Measurements from ENCODE around the gene MYO1B. TPM values are rescaled to one million over a fixed set of nuclear protein-coding genes. Genes with fewer than 3 reads are reported as not detected.

The MYO1B gene
- total RNA-seq (94.1 TPM), polyA plus RNA-seq (ENCODE audit: insufficient read depth in 1 of 8, insufficient read length in 8 of 8, low replicate concordance in 1 of 8) (10 to 100 TPM; 63.3 to 90.0 (median 75.0) TPM)
- long read RNA-seq, donor 1, full-length matches to known transcripts, result 3 of 3 reads
- long read RNA-seq, donor 1, partial matches to known transcripts, result 0 of 3 reads
- long read RNA-seq, donor 1, other reads (novel, unspliced or antisense), result 0 of 3 reads
- long read RNA-seq, donor 2, result 0 reads
- long read RNA-seq, donor 3, full-length matches to known transcripts, result 13 of 13 reads
- long read RNA-seq, donor 3, partial matches to known transcripts, result 0 of 13 reads
- long read RNA-seq, donor 3, other reads (novel, unspliced or antisense), result 0 of 13 reads
- long read RNA-seq, donor 4, full-length matches to known transcripts, result 6 of 17 reads
- long read RNA-seq, donor 4, partial matches to known transcripts, result 11 of 17 reads
- long read RNA-seq, donor 4, other reads (novel, unspliced or antisense), result 0 of 17 reads
- long read RNA-seq, donor 5, full-length matches to known transcripts, result 8 of 21 reads
- long read RNA-seq, donor 5, partial matches to known transcripts, result 13 of 21 reads
- long read RNA-seq, donor 5, other reads (novel, unspliced or antisense), result 0 of 21 reads
- long read RNA-seq, donor 6, full-length matches to known transcripts, result 12 of 12 reads
- long read RNA-seq, donor 6, partial matches to known transcripts, result 0 of 12 reads
- long read RNA-seq, donor 6, other reads (novel, unspliced or antisense), result 0 of 12 reads
- long read RNA-seq, donor 7, full-length matches to known transcripts, result 3 of 3 reads
- long read RNA-seq, donor 7, partial matches to known transcripts, result 0 of 3 reads
- long read RNA-seq, donor 7, other reads (novel, unspliced or antisense), result 0 of 3 reads
- long read RNA-seq, donor 8, full-length matches to known transcripts, result 9 of 30 reads
- long read RNA-seq, donor 8, partial matches to known transcripts, result 21 of 30 reads
- long read RNA-seq, donor 8, other reads (novel, unspliced or antisense), result 0 of 30 reads
- long read RNA-seq, donor 9, full-length matches to known transcripts, result 5 of 5 reads
- long read RNA-seq, donor 9, partial matches to known transcripts, result 0 of 5 reads
- long read RNA-seq, donor 9, other reads (novel, unspliced or antisense), result 0 of 5 reads
- long read RNA-seq, donor 10, full-length matches to known transcripts, result 10 of 15 reads
- long read RNA-seq, donor 10, partial matches to known transcripts, result 0 of 15 reads
- long read RNA-seq, donor 10, other reads (novel, unspliced or antisense), result 5 of 15 reads
- long read RNA-seq, donor 11, full-length matches to known transcripts, result 8 of 8 reads
- long read RNA-seq, donor 11, partial matches to known transcripts, result 0 of 8 reads
- long read RNA-seq, donor 11, other reads (novel, unspliced or antisense), result 0 of 8 reads

DNA sequence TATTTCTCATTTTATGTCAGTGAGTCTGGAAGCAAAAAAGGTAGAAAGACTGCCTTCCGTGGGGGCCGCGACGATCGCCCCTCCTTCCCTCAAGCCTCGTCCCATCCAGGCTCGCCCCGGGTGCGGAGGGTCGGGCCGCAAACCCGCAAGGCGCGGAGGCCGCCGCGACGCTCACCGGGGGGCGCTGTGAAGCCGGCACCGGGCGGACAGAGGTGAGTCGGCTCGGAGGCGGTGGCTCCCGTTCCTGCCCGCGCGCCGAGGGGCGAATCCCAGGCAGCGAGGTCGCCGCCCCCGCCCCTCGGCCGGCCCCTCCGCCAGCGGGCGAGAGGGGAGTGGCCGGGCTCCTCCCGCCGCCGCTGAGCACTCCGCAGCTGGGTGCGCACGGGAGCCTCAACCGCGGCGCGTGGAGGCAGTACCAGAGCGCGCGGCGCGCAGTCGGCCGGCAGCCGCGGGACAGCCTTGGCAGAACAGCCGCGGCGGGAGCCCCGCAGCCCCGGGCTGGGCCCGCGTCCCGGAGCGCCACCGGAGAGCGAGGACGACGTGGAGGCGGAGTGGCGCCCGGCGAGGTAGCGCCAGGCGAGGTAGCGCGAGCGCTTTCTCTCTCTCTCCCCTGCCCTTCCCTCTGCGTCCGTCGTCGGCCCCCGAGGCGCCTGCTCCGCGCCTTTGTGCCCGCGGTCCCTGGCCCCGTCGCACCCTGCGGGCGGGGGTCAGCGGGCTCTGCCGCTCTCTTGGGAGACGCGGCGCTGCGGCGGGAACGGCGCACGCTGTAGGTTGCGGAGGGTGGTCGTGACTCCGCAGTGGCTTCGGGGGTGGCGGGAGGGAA is at the start of gene MYO1B:
Gene MYO1B (plus strand): TSS at position 359 of the 823 bp plus-strand sequence. CDS start 31,492 bp downstream, outside the sequence.
- DNase-seq, result peak; percentile 89
- no peaks in the 10 kb centered on the region for H3K36me3 ChIP-seq (ENCODE audit: control insufficient read depth, insufficient read depth, low read length)
- H3K4me3 ChIP-seq (ENCODE audit: low read length), result peak within 1 kb of the TSS; percentile 93
- peaks cover 2% of the 10 kb centered on the region for H3K9me3 ChIP-seq (replicated peaks; ENCODE audit: control insufficient read depth, low read depth, low read length)
- WGBS (ENCODE audit: insufficient coverage), result under 1% methylated on average over 87 of the region's 112 CpGs
- peaks cover 31% of the 10 kb centered on the region for H3K4me1 ChIP-seq (ENCODE audit: control insufficient read depth, insufficient read depth, low read length)
- peaks cover 2% of the 10 kb centered on the region for H3K27me3 ChIP-seq (ENCODE audit: control insufficient read depth, insufficient read depth, low read length)
- H3K27ac ChIP-seq (ENCODE audit: low read length), result peak within 1 kb of the TSS; percentile 94

- Histone ChIP-seq H3K9me3 (replicated peaks; ENCODE audit: control insufficient read depth, low read depth, low read length) (no peaks in the 10 kb centered on the region), H3K4me1 (ENCODE audit: control insufficient read depth, insufficient read depth, low read length) (peaks cover 3% of the 10 kb centered on the region)
- peak; percentile 59 for DNase-seq
Observed at GRCh38 chr2:191197096-191197495, 48.1 kb upstream of the MYO1B start.

GRCh38 chr2:191198271-191198670 is 46.9 kb upstream of the MYO1B start:
- Histone ChIP-seq H3K27ac (ENCODE audit: low read length) (no peak overlapping the region), H3K27me3 (ENCODE audit: control insufficient read depth, insufficient read depth, low read length) (no peaks in the 10 kb centered on the region), H3K4me3 (ENCODE audit: low read length) (no peak overlapping the region), H3K36me3 (ENCODE audit: control insufficient read depth, insufficient read depth, low read length) (no peaks in the 10 kb centered on the region), H3K9me3 (replicated peaks; ENCODE audit: control insufficient read depth, low read depth, low read length) (no peaks in the 10 kb centered on the region), H3K4me1 (ENCODE audit: control insufficient read depth, insufficient read depth, low read length) (peaks cover 5% of the 10 kb centered on the region)
- WGBS (ENCODE audit: insufficient coverage), result 91% methylated on average over 3 of the region's 4 CpGs
- no peak for DNase-seq

More at GRCh38 chr2:191197096-191197495, 48.1 kb upstream of the MYO1B start:
- WGBS (ENCODE audit: insufficient coverage), result no CpG with 5 or more reads among the region's 3 CpGs
- no peak overlapping the region for H3K4me3 ChIP-seq (ENCODE audit: low read length)
- H3K36me3 ChIP-seq (ENCODE audit: control insufficient read depth, insufficient read depth, low read length), result no peaks in the 10 kb centered on the region
- H3K27ac ChIP-seq (ENCODE audit: low read length), result no peak overlapping the region
- no peaks in the 10 kb centered on the region for H3K27me3 ChIP-seq (ENCODE audit: control insufficient read depth, insufficient read depth, low read length)

GRCh38 chr2:191199929-191200512 is 45.2 kb upstream of the MYO1B start:
- Histone ChIP-seq H3K4me1 (ENCODE audit: control insufficient read depth, insufficient read depth, low read length) (peaks cover 5% of the 10 kb centered on the region), H3K27ac (ENCODE audit: low read length) (no peak overlapping the region), H3K9me3 (replicated peaks; ENCODE audit: control insufficient read depth, low read depth, low read length) (no peaks in the 10 kb centered on the region), H3K27me3 (ENCODE audit: control insufficient read depth, insufficient read depth, low read length) (no peaks in the 10 kb centered on the region), H3K36me3 (ENCODE audit: control insufficient read depth, insufficient read depth, low read length) (no peaks in the 10 kb centered on the region), H3K4me3 (ENCODE audit: low read length) (no peak overlapping the region)
- 80% methylated on average over 1 of the region's 6 CpGs for WGBS (ENCODE audit: insufficient coverage)
- DNase-seq, result no peak

DNA sequence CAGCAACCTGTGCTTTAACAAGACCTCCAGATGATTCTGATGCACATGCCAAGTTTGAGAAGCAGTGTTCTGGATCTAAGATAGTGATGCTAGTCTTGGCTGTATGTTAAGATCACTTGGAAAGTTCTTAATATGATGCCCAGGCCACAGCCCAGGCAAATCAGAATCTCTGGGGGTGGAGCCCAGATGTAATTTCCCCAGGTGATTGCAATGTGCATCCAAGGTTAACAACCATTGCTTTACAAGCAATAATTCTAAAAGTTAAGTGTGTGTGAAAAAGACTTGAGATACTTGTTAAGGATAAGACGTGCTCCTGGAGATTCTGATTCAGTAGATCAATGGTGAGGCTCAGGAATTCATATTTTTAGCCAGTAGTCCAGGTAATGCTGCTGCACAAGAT is 44.3 kb upstream of the MYO1B start:
- no peak for DNase-seq
- H3K36me3 ChIP-seq (ENCODE audit: control insufficient read depth, insufficient read depth, low read length), result no peaks in the 10 kb centered on the region
- no peaks in the 10 kb centered on the region for H3K27me3 ChIP-seq (ENCODE audit: control insufficient read depth, insufficient read depth, low read length)
- no peaks in the 10 kb centered on the region for H3K9me3 ChIP-seq (replicated peaks; ENCODE audit: control insufficient read depth, low read depth, low read length)
- H3K4me3 ChIP-seq (ENCODE audit: low read length), result no peak overlapping the region
- no peak overlapping the region for H3K27ac ChIP-seq (ENCODE audit: low read length)
- WGBS (ENCODE audit: insufficient coverage), result 100% methylated on average over 1 of the region's 1 CpG
- H3K4me1 ChIP-seq (ENCODE audit: control insufficient read depth, insufficient read depth, low read length), result peaks cover 5% of the 10 kb centered on the region

DNA sequence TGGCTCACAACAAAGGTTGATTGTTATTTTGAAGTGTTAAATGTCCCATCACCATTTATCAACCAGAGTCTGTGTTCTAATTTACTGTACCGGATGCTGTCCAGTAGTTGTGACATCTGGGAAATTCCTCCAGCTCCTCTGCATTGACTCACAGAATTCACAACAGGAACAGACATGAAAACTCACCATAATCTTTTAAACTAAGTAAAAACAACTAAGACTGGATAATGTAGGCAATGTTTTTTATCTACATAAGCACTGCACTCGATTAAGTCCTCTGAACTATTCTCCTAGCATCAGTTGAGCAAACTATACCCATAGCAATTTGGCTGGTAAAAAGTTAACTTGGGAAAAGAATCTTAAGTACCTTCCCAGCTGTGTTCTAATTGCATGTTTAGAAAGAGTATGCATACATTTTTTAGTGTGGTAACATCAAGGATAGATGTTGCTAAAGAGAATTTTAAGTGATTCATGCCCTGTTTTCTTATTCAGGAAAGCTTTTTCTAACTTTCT is 42.9 kb upstream of the MYO1B start:
- no peaks in the 10 kb centered on the region for H3K27me3 ChIP-seq (ENCODE audit: control insufficient read depth, insufficient read depth, low read length)
- peak overlapping the region; percentile 76 for H3K27ac ChIP-seq (ENCODE audit: low read length)
- no CpG with 5 or more reads among the region's 2 CpGs for WGBS (ENCODE audit: insufficient coverage)
- H3K9me3 ChIP-seq (replicated peaks; ENCODE audit: control insufficient read depth, low read depth, low read length), result no peaks in the 10 kb centered on the region
- H3K4me3 ChIP-seq (ENCODE audit: low read length), result no peak overlapping the region
- DNase-seq, result peak; percentile 64
- H3K4me1 ChIP-seq (ENCODE audit: control insufficient read depth, insufficient read depth, low read length), result peaks cover 5% of the 10 kb centered on the region
- H3K36me3 ChIP-seq (ENCODE audit: control insufficient read depth, insufficient read depth, low read length), result no peaks in the 10 kb centered on the region

- 0% methylated on average over 2 of the region's 5 CpGs for WGBS (ENCODE audit: insufficient coverage)
- Histone ChIP-seq H3K27ac (ENCODE audit: low read length) (peak overlapping the region; percentile 76), H3K4me3 (ENCODE audit: low read length) (no peak overlapping the region), H3K27me3 (ENCODE audit: control insufficient read depth, insufficient read depth, low read length) (no peaks in the 10 kb centered on the region), H3K4me1 (ENCODE audit: control insufficient read depth, insufficient read depth, low read length) (peaks cover 5% of the 10 kb centered on the region), H3K36me3 (ENCODE audit: control insufficient read depth, insufficient read depth, low read length) (no peaks in the 10 kb centered on the region), H3K9me3 (replicated peaks; ENCODE audit: control insufficient read depth, low read depth, low read length) (no peaks in the 10 kb centered on the region)
- DNase-seq, result peak; percentile 83
Observed at GRCh38 chr2:191202881-191203397, 42.3 kb upstream of the MYO1B start.

DNA sequence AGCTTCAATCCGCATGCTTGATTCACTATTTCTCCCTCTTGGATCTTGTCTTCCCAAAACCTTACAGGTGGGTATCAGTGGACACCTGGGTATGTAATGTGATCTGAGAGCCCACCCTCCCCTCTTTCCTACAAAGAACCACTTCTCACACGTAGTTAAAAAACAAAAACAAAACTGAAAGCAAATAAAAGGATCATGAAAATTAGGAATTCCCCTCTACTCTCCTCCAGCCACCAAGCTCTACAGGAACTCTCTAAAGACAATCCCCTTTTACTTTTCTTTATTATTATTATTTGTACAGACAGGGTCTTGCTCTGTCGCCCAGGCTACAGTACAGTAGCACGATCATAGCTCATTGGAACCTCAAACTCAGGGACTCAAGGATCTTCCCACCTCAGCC is 40.8 kb upstream of the MYO1B start:
- Histone ChIP-seq H3K36me3 (ENCODE audit: control insufficient read depth, insufficient read depth, low read length) (no peaks in the 10 kb centered on the region), H3K4me3 (ENCODE audit: low read length) (no peak overlapping the region), H3K27me3 (ENCODE audit: control insufficient read depth, insufficient read depth, low read length) (no peaks in the 10 kb centered on the region), H3K9me3 (replicated peaks; ENCODE audit: control insufficient read depth, low read depth, low read length) (no peaks in the 10 kb centered on the region), H3K27ac (ENCODE audit: low read length) (no peak overlapping the region), H3K4me1 (ENCODE audit: control insufficient read depth, insufficient read depth, low read length) (peaks cover 5% of the 10 kb centered on the region)
- no peak for DNase-seq
- WGBS (ENCODE audit: insufficient coverage), result 83% methylated on average over 1 of the region's 4 CpGs
